T-helper 22 cell (primary cell): ENCODE measurements around the gene CARM1.
"Not testable (repeated sequence)": the region's sequence is repeated elsewhere in the genome, so short reads cannot be mapped to it uniquely, and the experiment has no call there.

Experiments
- DNase-seq: peaks from one replicate; pipeline ENCODE4 v3.0.0-alpha.2; 2020; ENCODE audit warnings: low read depth

Gene CARM1

DNA sequence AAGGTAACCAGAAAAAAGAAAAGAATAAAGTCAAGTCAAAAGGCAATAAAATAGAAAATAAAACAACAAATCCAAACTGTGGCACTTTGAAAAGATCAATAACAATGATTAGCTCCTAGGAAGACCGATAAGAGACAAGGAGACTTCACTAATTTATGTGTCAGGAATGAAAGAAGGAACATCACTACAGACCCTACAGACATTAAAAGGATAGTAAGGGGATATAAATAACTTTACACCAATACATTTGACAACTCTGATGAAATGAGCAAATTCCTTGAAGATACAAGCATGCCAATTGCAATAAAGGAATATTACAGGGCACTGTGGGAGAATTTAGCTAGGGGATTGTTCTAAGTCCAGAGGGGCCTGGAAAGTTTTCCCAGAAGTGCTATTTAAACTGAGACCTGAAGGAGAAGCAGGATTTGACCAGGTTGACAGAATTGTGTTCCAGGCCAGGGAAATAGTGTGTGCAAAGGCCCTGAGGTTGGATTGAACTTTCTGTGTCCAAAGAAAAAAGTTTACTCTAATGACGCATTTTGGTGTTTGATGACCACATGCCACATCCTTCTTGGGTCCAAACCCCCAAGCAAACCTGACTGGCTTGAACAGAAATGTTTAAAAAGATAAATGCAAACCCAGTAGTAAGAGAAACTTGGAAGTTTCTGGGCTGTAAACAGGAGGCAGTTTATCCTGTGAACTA lies 24.7 kb upstream of the CARM1 start:
- no peak for DNase-seq

DNA sequence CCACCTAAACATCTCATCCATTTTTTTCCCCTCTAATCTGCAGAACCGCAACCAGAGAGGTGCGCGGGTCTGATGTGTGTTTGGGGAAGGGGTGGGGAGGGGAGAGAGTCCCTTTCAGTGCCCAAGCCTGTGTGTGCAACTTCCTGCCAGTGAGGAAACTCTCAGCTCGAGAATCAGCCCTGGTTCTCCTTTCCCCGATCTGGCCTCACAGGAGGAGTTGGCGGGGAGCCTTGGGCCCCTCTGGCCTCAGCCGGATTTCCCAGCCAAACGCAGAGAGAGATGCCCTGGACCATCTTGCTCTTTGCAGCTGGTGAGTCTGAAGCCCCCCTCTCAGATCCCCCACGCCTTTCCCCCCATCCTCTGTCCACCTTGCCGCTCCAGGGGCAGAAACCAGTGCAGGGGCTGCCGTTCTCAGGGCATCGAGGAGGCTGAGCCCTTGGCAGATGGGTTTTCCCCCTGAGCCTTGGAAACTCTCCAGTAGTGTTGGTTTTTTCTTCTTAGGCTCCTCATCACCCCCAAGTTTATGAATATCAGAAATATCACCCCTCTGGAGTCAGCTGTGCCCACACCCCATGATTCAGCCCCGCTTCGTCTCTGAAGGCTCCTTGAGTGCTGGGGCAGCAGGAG lies 23.0 kb upstream of the CARM1 start, which contains the start of gene C19orf38:
Gene C19orf38 (plus strand): TSS at position 186 of the 627 bp plus-strand sequence. CDS start 94 bp downstream, at position 280.
- DNase-seq, result no peak

GRCh38 chr19:10850631-10851030 lies 20.7 kb upstream of the CARM1 start:
- no peak for DNase-seq

DNA sequence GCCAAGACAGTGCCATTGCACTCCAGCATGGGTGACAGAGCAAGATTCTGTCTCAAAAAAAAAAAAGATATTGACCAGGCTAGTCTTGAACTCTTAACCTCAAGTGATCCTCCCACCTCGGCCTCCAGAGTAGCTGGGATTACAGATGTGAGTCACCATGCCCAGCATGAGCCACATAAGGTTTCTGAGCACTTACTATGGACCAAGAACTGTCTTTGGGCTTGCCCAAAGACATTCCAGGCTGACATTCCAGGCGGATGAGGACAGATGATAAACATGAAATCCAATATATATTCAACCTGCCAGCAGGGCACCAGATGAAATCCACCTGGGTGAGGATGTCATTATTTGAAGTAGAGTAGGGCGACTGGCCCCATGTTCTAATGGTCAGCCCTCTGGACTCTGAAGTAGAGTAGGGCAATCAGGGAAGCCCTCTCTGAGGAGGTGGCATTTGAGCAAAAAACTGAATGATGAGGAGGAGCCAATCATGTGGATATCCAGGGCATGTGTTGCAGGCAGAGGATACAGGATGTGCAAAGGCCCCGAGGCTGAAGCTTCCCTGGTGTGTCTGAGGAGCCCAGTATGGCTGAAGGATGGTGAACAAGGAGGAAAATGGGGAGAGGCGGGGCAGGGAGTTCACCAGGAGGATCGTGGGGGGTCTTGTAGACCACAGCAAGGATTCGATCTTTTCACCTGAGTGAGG lies 19.1 kb upstream of the CARM1 start:
- no peak for DNase-seq

DNA sequence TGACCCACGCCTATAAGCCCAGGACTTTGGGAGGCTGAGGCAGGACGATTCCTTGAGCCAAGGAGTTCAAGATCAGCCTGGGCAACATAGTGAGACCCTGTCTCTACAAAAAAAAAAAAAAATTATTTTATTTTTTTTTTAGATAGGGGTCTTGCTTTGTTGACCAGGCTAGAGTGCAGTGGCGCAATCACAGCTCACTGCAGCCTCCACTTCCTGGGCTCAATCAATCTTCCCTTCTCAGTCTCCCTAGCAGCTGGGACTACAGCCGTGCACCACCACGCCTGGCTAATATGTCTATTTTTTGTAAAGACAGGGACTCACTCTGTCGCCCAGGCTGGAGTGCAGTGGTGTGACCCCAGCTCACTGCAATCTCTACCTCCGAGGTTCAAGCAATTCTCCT lies 18.4 kb upstream of the CARM1 start:
- no peak for DNase-seq

DNA sequence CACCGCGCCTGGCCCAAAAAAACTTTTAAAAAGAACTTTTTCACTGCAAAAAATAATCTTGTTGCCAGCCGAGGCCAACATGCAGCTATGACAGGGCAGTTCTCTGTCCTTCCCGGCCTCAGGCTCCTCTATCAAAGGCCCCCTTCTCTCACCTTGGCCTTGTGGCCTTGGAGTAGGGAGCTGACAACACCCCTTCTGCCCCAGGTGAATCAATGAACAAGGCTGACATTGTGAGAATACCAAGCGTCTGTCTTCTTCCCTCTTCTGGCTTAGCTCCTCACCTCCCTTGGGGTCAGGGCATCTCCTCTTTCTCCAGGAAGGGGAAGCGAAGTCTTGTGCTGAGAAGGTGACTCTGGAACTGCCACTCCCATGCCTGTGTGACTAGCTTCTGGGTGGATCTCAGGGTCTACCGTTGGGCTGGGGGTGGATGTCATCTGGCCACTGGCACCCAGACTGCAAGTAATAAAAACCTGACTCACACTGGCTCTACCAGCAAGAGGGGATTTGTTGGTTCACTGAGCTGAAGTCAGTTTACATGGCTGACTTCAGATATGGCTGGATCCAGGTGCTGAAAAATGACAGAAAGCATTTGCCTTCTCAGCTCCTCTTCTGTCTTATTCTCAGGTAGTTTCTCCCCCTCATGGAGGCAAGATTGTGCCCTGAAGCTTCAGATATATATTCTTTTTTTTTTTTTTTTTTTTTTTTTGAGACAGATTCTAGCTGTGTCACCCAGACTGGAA lies 16.8 kb upstream of the CARM1 start:
- DNase-seq, result no peak

GRCh38 chr19:10855879-10856522 lies 15.4 kb upstream of the CARM1 start:
- DNase-seq, result no peak

- DNase-seq, result not testable (repeated sequence)
Measured at GRCh38 chr19:10856899-10857298, 14.5 kb upstream of the CARM1 start.

- DNase-seq, result no peak
Measured at GRCh38 chr19:10858204-10858828, 13.0 kb upstream of the CARM1 start.

DNA sequence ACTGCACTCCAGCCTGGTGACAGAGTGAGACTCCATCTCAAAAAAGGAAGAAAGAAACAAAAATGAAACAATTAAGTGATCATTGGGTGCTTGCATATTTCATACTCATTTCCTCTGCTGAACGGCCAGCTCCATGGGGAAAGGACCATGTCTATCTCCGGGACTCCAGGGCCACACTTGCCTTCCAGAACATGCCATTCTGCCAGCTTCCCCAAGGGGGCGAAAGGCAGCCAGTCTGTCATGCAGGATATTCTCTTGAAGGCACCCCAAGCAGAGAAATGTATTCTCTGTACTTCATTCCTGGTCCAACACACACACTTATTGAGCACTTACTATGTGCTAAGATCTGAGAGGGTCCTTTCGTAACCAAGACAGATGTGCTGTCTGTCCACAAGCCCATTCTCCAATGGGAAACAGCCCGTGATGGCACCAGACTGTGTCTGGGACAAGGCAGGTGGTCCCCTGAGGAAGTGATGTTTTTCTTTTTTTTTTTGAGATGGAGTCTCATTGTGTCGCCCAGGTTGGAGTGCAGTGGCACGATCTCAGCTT lies 10.2 kb upstream of the CARM1 start:
- no peak for DNase-seq

GRCh38 chr19:10862561-10863106 lies 8.7 kb upstream of the CARM1 start:
- no peak for DNase-seq

- DNase-seq, result no peak
Measured at GRCh38 chr19:10863107-10863717, 8.1 kb upstream of the CARM1 start.

GRCh38 chr19:10864538-10864899 lies 6.8 kb upstream of the CARM1 start:
- DNase-seq, result peak; percentile 51

DNA sequence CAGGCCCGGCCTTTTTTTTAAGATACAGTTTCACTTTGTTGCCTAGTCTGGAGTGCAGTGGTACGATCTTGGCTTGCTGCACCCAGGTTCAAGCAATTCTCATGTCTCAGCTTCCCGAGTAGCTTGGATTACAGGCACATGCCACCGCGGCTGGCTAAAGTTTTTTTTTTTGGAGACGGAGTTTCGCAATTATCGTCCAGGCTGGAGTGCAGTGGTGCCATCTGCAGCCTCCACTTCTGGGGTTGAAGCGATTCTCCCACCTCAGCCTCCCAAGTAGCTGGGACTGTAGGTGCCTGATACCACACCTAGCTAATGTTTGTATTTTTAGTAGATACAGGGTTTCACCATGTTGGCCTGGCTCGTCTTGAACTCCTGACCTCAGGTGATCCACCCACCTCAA lies 4.9 kb upstream of the CARM1 start:
- no peak for DNase-seq

DNA sequence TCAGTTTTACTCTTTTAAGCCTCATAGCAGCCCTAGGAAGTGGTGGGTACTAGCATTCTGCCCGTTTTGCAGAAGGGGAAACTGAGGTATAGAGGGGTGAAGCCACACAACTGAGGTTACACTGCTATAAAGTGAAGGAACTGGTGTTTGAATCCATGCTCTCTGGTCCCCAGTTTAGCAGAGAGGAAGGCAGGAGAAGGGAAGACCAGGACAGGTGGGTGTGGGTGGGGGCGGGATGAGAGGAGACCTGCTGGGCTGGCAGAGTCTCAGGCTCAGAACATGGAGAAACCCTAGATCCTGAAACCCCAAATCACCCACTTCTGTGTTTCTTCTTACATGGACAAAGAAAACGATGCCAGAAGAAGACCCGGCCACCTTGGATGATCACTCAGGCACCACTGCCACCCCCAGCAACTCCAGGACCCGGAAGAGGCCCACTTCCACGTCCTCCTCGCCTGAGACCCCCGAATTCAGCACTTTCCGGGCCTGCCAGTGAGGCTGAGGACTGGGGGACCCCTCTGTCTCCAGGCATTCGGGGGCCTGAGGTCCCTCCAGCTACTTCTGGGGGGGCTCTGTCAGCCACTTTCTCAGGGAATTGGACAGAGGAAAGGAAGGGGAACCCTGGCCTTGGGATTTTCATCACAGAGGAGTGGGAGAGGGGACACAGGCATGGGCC lies 2.3 kb upstream of the CARM1 start:
- DNase-seq, result no peak

DNA sequence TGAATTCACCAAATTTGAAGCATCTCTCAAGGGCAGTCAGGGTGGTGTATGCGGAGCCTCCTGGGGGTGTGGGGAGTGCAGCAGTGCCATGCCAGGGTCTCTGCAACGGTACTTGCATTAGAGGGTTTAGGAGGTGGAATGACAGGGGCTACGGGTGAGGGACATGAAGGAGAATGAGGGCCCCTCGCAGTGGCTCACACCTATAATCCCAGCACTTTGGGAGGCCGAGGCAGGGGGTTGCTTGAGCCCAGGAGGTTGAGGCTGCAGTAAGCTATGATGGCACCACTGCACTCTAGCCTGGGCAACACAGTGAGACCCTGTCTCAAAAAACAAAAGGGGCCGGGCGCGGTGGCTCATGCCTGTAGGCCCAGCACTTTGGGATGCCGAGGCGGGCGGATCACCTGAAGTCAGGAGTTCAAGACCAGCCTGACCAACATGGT lies 1.5 kb upstream of the CARM1 start:
- DNase-seq, result not testable (repeated sequence)

- no peak for DNase-seq
Measured at GRCh38 chr19:10870501-10870954, 825 bp upstream of the CARM1 start.

- DNase-seq, result peak; percentile 7
Measured at GRCh38 chr19:10871711-10872545, 575 bp downstream of the CARM1 start.
